ENCODE measurements around the gene N4BP2L2. TPM values are rescaled to one million over a fixed set of nuclear protein-coding genes. Genes with fewer than 3 reads are reported as not detected.

N4BP2L2 gene
- 92.7 TPM for total RNA-seq (2021; ENCODE audit: unreplicated experiment)
- polyA plus RNA-seq (2012), result 28.6 and 38.0 TPM in 2 replicates
- percentile 94 among the genes with signal in this experiment for Bru-seq, nascent RNA
- percentile 95 among the genes with signal in this experiment for BruChase-seq, experiment 1, labeled RNA remaining after a 6-hour chase
- percentile 97 among the genes with signal in this experiment for BruChase-seq, experiment 2, labeled RNA remaining after a 2-hour chase
- long read RNA-seq, full-length matches to known transcripts, result 27 of 94 reads
- long read RNA-seq, partial matches to known transcripts, result 39 of 94 reads
- long read RNA-seq, other reads (novel, unspliced or antisense), result 28 of 94 reads

- ChIA-PET POLR2A (interaction anchor here (1.4 to 1.6 kb wide), 2 partner anchors 19 to 47 kb away, joined by 3 read pairs; partner anchors contain the start of gene PDS5B), RAD21 (ENCODE audit: low non-redundant PET in 1 of 2, low total read pairs in 2 of 2, uncharacterized antibody in 2 of 2, unreplicated experiment in 2 of 2) (no interaction called here), CTCF (interaction anchor here (1.2 to 1.3 kb wide), 2 partner anchors 47 to 101 kb away, joined by 4 read pairs; partner anchors contain the start of gene PDS5B)
- peak within 1 kb of the TSS; percentile 84 for H3K9ac ChIP-seq (ENCODE audit: low read length)
- BruUV-seq (replicated peaks), result TSS peak; percentile 87
- H3K36me3 ChIP-seq (ENCODE audit: control insufficient read depth in 1 of 2, insufficient read depth in 2 of 2, low read length in 2 of 2), result peaks cover 18 to 20% of the 10 kb centered on the region in 2 experiments
- peak; percentile 93 for DNase-seq (ENCODE audit: low read depth, low spot score)
- peak within 1 kb of the TSS; percentile 81 to 85 for H3K4me3 ChIP-seq (replicated peaks in 1 of 2; ENCODE audit: low read depth in 1 of 2, low read length in 2 of 2)
- no peaks in the 10 kb centered on the region for H4K20me1 ChIP-seq (ENCODE audit: insufficient read depth)
- peak within 1 kb of the TSS; percentile 81 for H2AFZ ChIP-seq (ENCODE audit: low read depth, low read length, poor library complexity, severe bottlenecking)
- ATAC-seq, result peak; percentile 97
- no peaks in the 10 kb centered on the region for H3K9me3 ChIP-seq (ENCODE audit: control insufficient read depth in 1 of 2, insufficient read depth in 1 of 2, low read depth in 1 of 2, low read length in 2 of 2)
- no peaks in the 10 kb centered on the region for H3K9me2 ChIP-seq (ENCODE audit: insufficient read depth)
- peaks cover 49% of the 10 kb centered on the region for H3K79me2 ChIP-seq (ENCODE audit: insufficient read depth, low read length)
- peak within 1 kb of the TSS; percentile 79 for H3K4me2 ChIP-seq (ENCODE audit: low read length)
- peaks cover 5 to 11% of the 10 kb centered on the region in 2 experiments; a peak in 2 of 4 replicates for H3K4me1 ChIP-seq (ENCODE audit: control insufficient read depth in 1 of 2, insufficient read depth in 2 of 2, low read length in 2 of 2)
- no peaks in the 10 kb centered on the region for H3K27me3 ChIP-seq (ENCODE audit: insufficient read depth, low read length)
- H3K27ac ChIP-seq (ENCODE audit: low read depth, low read length), result peak within 1 kb of the TSS; percentile 92
- intact Hi-C loops (cut with micrococcal nuclease), result loop anchor here (5.0 kb wide), 1 partner anchor 221 kb away; the partner anchor contains the start of genes BRCA2 and ZAR1L
- TF ChIP-seq EGR1 (IDR thresholded peaks at IDR 0.05; ENCODE audit: low read depth) (0 out of 2 replicates have a peak, but pooled peaks have one; percentile 29), CBX3 (IDR thresholded peaks at IDR 0.05; ENCODE audit: low read depth) (peak; percentile 57; the same call in 1 of the 2 replicates), POLR2A (IDR thresholded peaks at IDR 0.05; ENCODE audit: borderline replicate concordance, extremely low read depth, insufficient read depth, insufficient read length) (peak; percentile 45), SIN3A (IDR thresholded peaks at IDR 0.05; ENCODE audit: low read depth) (no peak), RAD21 (IDR thresholded peaks at IDR 0.05; ENCODE audit: low read depth) (peak; percentile 25), ZNF274 (IDR thresholded peaks at IDR 0.05; ENCODE audit: low read depth, low read length) (no peak), CTCF (IDR thresholded peaks at IDR 0.05 in 2 of 3, conservative IDR thresholded peaks at IDR 0.05 in 1 of 3; ENCODE audit: borderline replicate concordance in 1 of 3, insufficient read depth in 1 of 3, low read depth in 2 of 3, low read length in 2 of 3) (peak; percentile 2 to 65 (median 10); a peak in 3 of 6 replicates), YY1 (IDR thresholded peaks at IDR 0.05; ENCODE audit: extremely low read depth, insufficient replicate concordance, low read depth, low read length) (peak; percentile 96), CEBPB (IDR thresholded peaks at IDR 0.05; ENCODE audit: low read depth) (no peak; the same call in 1 of the 2 replicates), REST (IDR thresholded peaks at IDR 0.05; ENCODE audit: low read depth) (no peak), ELF1 (IDR thresholded peaks at IDR 0.05; ENCODE audit: borderline replicate concordance, low read depth) (peak; percentile 68), FOSL1 (IDR thresholded peaks at IDR 0.05; ENCODE audit: low read depth) (no peak), EZH2 (IDR thresholded peaks at IDR 0.05) (no peak), TCF7L2 (IDR thresholded peaks at IDR 0.05; ENCODE audit: borderline replicate concordance, extremely low read depth, insufficient read depth, insufficient read length) (peak; percentile 59), SP1 (IDR thresholded peaks at IDR 0.05; ENCODE audit: low read depth) (peak; percentile 59; the same call in 1 of the 2 replicates), ATF3 (IDR thresholded peaks at IDR 0.05) (no peak), ZBTB33 (IDR thresholded peaks at IDR 0.05; ENCODE audit: extremely low read depth, insufficient replicate concordance, low read length) (no peak)
Observed at GRCh38 chr13:32538621-32539246, at the start of gene N4BP2L2. N4BP2L2 (minus strand) TSS chr13:32538795; CDS start chr13:32537027, 1,768 bp downstream.

Measured in HCT116 (cell line).